Stimulated activated CD4-positive, alpha-beta T cell treated with anti-CD3 and anti-CD28 coated beads, Interleukin-4, amount 100 ng/mL, for 48 hours (primary cell): Measurements from ENCODE around the gene FGF21.

Source experiments
- DNase-seq, 2 donors: peaks; one replicate each; pipeline ENCODE4 v3.0.0-alpha.2; 2020; ENCODE audit warnings: low read depth in 2 of 2

FGF21 gene

GRCh38 chr19:48728911-48729664 lies 26.2 kb upstream of the FGF21 start:
- no peak for DNase-seq

- no peak for DNase-seq
Observed at GRCh38 chr19:48731452-48731851, 23.9 kb upstream of the FGF21 start.

- DNase-seq = no peak
Observed at GRCh38 chr19:48734625-48735024, 20.7 kb upstream of the FGF21 start.

GRCh38 chr19:48735031-48735615 lies 20.2 kb upstream of the FGF21 start:
- DNase-seq = no peak

- no peak for DNase-seq
Observed at GRCh38 chr19:48737360-48737998, 17.8 kb upstream of the FGF21 start.

GRCh38 chr19:48738557-48739403 lies 16.5 kb upstream of the FGF21 start:
- DNase-seq = peak; percentile 94 to 99

- DNase-seq = no peak
Observed at GRCh38 chr19:48739404-48740163, 15.7 kb upstream of the FGF21 start.

GRCh38 chr19:48740164-48740972 lies 15.0 kb upstream of the FGF21 start, which contains the start of gene RASIP1:
Gene RASIP1 (minus strand): TSS chr19:48740610. CDS start chr19:48740282, 328 bp downstream.
- DNase-seq = no peak

GRCh38 chr19:48741129-48741999 lies 14.0 kb upstream of the FGF21 start:
- peak in 1 of 2 donors; percentile 60 for DNase-seq

- no peak for DNase-seq
Observed at GRCh38 chr19:48742096-48742495, 13.2 kb upstream of the FGF21 start.

- peak; percentile 43 to 50 for DNase-seq
Observed at GRCh38 chr19:48745208-48745995, 9.9 kb upstream of the FGF21 start.

GRCh38 chr19:48746110-48746509 lies 9.2 kb upstream of the FGF21 start:
- no peak for DNase-seq

- peak; percentile 41 to 43 for DNase-seq
Observed at GRCh38 chr19:48746738-48747575, 8.4 kb upstream of the FGF21 start, which contains the start of gene IZUMO1. Gene IZUMO1 (minus strand): TSS chr19:48746909. CDS start chr19:48745859, 1,050 bp downstream.

GRCh38 chr19:48749571-48750198 lies 5.6 kb upstream of the FGF21 start:
- no peak for DNase-seq

- no peak for DNase-seq
Observed at GRCh38 chr19:48750351-48750750, 5.0 kb upstream of the FGF21 start.

GRCh38 chr19:48750771-48751504 lies 4.4 kb upstream of the FGF21 start:
- no peak for DNase-seq
